Osteocyte (in vitro differentiated cells): ENCODE data around the gene CALCOCO1. TPM values are rescaled to one million over a fixed set of nuclear protein-coding genes. Genes with fewer than 3 reads are reported as not detected.

Experiments used
- DNase-seq: peaks from one replicate; pipeline ENCODE4 v3.0.0; 2021; ENCODE audit warnings: mixed read lengths; ENCODE audit not compliant: unreplicated experiment; ENCODE audit errors: extremely low spot score
- H3K27ac Mint-ChIP-seq: one replicate; pipeline ENCODE4 v1.8.0; 2021; ENCODE audit warnings: mild to moderate bottlenecking, mixed read lengths; ENCODE audit not compliant: unreplicated experiment
- H3K27me3 Mint-ChIP-seq: one replicate; pipeline ENCODE4 v1.8.0; 2021; ENCODE audit warnings: mixed read lengths; ENCODE audit not compliant: unreplicated experiment
- H3K36me3 Mint-ChIP-seq: one replicate; pipeline ENCODE4 v1.8.0; 2021; ENCODE audit warnings: mixed read lengths; ENCODE audit not compliant: unreplicated experiment
- H3K4me1 Mint-ChIP-seq: one replicate; pipeline ENCODE4 v1.8.0; 2021; ENCODE audit warnings: mixed read lengths; ENCODE audit not compliant: unreplicated experiment
- H3K4me3 Mint-ChIP-seq: one replicate; pipeline ENCODE4 v1.8.0; 2021; ENCODE audit warnings: mild to moderate bottlenecking, moderate library complexity, mixed read lengths; ENCODE audit not compliant: unreplicated experiment
- H3K9me3 Mint-ChIP-seq: one replicate; pipeline ENCODE4 v1.8.0; 2021; ENCODE audit warnings: mixed read lengths; ENCODE audit not compliant: unreplicated experiment
- total RNA-seq: library from RNA; stranded (reverse); gene quantifications from 2 replicates; pipeline ENCODE4 v1.2.1, GENCODE V29; 2021
- TF ChIP-seq, protein P1 (sequence below): fragments of 200-600 bp; sonication (generic); IDR thresholded peaks from 2 replicates; pipeline ENCODE4 v1.5.0; 2021; ENCODE audit warnings: antibody characterized with exemption, mild to moderate bottlenecking, moderate library complexity

The CALCOCO1 gene
- total RNA-seq, 1 donor from 2014 or later: 198 TPM

DNA sequence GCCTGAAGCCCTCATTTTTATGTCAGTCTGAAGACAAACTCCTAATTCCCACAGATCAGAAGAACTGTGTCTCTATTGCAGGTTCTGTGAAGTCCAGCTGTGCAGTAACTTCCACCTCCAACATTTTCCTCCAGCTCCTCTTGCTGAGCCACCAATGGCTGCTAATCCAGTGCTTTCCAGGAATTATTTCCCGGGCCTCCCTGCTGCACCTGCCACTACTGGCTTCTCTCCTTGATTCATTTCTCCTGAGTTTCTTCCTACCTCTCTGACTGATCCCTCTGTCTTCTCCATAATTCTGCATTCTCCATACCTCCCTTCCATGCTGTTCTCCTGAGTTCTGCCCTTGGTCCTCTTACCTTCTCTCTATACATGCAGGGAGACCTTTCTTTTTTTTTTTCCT is 21.2 kb downstream of the CALCOCO1 start:
- TF ChIP-seq, protein P1, sequence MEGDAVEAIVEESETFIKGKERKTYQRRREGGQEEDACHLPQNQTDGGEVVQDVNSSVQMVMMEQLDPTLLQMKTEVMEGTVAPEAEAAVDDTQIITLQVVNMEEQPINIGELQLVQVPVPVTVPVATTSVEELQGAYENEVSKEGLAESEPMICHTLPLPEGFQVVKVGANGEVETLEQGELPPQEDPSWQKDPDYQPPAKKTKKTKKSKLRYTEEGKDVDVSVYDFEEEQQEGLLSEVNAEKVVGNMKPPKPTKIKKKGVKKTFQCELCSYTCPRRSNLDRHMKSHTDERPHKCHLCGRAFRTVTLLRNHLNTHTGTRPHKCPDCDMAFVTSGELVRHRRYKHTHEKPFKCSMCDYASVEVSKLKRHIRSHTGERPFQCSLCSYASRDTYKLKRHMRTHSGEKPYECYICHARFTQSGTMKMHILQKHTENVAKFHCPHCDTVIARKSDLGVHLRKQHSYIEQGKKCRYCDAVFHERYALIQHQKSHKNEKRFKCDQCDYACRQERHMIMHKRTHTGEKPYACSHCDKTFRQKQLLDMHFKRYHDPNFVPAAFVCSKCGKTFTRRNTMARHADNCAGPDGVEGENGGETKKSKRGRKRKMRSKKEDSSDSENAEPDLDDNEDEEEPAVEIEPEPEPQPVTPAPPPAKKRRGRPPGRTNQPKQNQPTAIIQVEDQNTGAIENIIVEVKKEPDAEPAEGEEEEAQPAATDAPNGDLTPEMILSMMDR: no peak
- Mint-ChIP-seq H3K27ac (no peak overlapping the region), H3K4me3 (no peak overlapping the region), H3K9me3 (no peaks in the 10 kb centered on the region), H3K36me3 (no peaks in the 10 kb centered on the region), H3K4me1 (no peaks in the 10 kb centered on the region), H3K27me3 (peaks cover 69% of the 10 kb centered on the region)
- no peak for DNase-seq

DNA sequence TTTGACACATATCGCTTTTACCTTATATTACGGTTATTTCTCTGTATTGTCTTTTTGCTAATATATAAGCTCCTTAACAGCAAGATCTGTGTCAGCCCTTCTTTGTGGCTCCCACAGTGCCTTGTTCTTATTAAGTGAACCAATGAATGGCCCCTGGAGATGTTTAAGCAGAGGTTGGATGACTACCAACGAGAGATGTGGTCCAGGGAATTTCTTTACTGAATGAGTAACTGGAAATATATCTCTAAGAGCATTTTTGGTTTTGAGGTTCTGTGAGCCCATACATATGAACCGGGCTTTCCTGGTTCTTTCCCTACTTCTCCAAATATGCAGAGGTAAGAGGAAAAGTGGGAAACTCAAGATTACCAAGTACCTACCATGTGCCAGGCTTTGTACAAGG is 23.5 kb downstream of the CALCOCO1 start:
- TF ChIP-seq, protein P1: no peak

DNA sequence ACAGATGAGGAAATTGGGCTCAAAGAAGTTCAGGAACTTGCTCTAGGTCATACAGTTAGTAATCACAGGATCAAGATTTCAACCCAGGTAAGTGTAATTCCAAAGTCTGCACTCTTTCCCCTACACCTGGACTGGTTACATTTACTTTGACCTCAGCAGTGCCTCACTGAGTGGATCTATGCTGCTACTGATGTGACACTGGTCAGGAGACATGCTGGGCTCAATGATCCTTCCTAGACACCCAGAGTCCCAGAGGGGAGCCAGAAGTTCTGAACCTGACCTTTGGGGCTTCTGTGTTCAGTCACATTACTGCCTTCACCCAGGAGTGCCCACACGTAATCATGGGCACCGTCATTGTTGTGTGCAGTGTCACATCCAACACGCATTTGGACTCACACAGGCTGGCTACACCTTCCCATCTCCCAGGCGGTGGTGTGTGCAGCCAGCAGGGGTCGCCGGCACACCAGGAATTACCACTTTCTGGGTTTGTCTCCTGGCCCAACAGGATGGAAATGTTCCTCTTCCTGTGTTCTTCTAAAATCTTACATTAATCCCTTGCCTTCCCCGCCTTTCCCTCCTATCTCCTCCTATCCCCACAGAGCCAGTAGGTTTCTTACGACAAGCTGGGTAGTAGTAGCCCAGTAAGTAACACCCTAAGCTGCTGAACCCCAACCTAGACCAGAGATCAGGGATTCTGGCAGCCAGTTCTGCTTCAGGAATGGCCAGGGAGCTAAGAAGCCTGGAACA is 25.6 kb downstream of the CALCOCO1 start:
- Mint-ChIP-seq H3K27ac (no peak overlapping the region), H3K4me1 (peaks cover 1% of the 10 kb centered on the region), H3K36me3 (no peaks in the 10 kb centered on the region), H3K4me3 (no peak overlapping the region), H3K27me3 (peaks cover 88% of the 10 kb centered on the region), H3K9me3 (no peaks in the 10 kb centered on the region)
- TF ChIP-seq, protein P1: peak; percentile 96
- DNase-seq: peak; percentile 90

More for the DNA sequence above, 23.5 kb downstream of the CALCOCO1 start:
- Mint-ChIP-seq H3K4me3 (no peak overlapping the region), H3K9me3 (no peaks in the 10 kb centered on the region), H3K27ac (no peak overlapping the region), H3K36me3 (no peaks in the 10 kb centered on the region), H3K27me3 (peaks cover 84% of the 10 kb centered on the region), H3K4me1 (no peaks in the 10 kb centered on the region)
- no peak for DNase-seq

DNA sequence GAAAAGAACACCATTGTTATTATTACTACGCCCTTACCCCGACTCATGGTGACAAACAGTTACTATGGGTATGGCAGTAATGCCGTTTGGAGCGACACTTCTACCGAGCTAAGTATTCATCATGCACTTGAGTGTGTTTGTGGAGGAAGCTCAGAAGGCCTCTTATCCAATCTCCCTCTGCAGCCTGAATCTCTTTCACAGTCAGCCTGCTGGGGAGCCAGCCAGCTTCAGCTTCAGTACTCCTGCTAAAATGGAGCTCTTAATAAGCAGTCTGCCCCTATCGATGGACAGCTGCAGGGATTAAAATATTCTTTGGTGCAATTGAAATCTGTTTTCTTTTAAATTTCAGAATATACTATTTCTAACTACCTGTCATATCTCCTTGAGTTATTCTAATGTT is 26.7 kb downstream of the CALCOCO1 start:
- Mint-ChIP-seq H3K4me1 (peaks cover 12% of the 10 kb centered on the region), H3K9me3 (no peaks in the 10 kb centered on the region), H3K27ac (no peak overlapping the region), H3K4me3 (no peak overlapping the region), H3K36me3 (no peaks in the 10 kb centered on the region), H3K27me3 (peaks cover 84% of the 10 kb centered on the region)
- DNase-seq: no peak
- TF ChIP-seq, protein P1: no peak

DNA sequence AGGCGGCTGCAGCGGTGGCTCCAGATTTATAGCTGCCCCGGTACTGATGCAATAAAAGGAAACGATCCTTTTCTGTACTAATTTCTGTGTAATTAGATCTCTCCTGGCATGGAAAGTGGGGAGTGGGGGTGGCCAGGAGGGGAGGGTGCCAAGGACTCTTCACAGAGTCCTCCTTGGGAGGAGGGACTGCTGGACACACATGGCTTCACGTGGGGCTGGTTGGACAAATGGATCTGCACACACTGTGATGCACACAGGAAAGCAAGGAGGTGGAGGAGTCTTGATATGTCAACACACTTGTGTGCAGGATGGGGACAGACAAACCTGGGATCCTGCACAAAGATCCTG is 27.6 kb downstream of the CALCOCO1 start:
- Mint-ChIP-seq H3K4me3 (no peak overlapping the region), H3K4me1 (peaks cover 19% of the 10 kb centered on the region), H3K36me3 (no peaks in the 10 kb centered on the region), H3K27me3 (peaks cover 85% of the 10 kb centered on the region), H3K27ac (no peak overlapping the region), H3K9me3 (no peaks in the 10 kb centered on the region)
- TF ChIP-seq, protein P1: no peak
- DNase-seq: no peak
